NCI-H2029 treated with DMSO at 0.1 percent for 48 hours (cell line): Measurements from ENCODE around the gene TEX22.

Source experiments
- DNase-seq: peaks from one replicate; lab custom pipeline; 2025; lab: John Stamatoyannopoulos, UW

TEX22 gene

GRCh38 chr14:105456736-105457617 is 58.6 kb downstream of the TEX22 start:
- no peak for DNase-seq

GRCh38 chr14:105458010-105458409 is 59.7 kb downstream of the TEX22 start:
- no peak for DNase-seq

- DNase-seq = no peak
These were observed 60.2 kb downstream of the TEX22 start for GRCh38 chr14:105458571-105458970.

GRCh38 chr14:105460116-105460515 is 61.8 kb downstream of the TEX22 start:
- no peak for DNase-seq

GRCh38 chr14:105460616-105461015 is 62.3 kb downstream of the TEX22 start:
- no peak for DNase-seq

DNA sequence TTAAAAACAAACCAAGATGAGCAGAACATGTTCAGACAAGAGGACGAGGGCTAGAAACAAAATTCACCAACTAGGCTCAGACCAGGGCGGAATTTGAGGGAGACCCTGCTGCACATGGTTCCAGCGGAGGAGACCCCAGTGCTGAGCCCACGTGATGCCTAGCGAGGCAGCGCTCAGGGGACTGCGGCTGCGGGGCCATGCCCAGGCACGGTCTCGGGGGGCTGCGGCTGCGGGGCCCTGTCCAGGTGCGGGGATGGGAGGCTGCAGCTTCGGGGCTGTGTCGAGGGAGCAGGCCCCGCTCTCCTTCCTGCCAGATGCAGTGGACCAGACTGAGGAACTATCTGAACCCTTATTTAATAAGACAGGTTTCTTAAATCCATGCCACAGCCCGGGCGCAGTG is 63.6 kb downstream of the TEX22 start:
- DNase-seq = no peak
